Medulla oblongata (tissue), 1 donor: Measurements from ENCODE around the gene SHANK2.

Source experiments
- DNase-seq: peaks from one replicate; pipeline ENCODE4 v3.0.0-alpha.2; 2015; ENCODE audit errors: extremely low spot score

Gene SHANK2

DNA sequence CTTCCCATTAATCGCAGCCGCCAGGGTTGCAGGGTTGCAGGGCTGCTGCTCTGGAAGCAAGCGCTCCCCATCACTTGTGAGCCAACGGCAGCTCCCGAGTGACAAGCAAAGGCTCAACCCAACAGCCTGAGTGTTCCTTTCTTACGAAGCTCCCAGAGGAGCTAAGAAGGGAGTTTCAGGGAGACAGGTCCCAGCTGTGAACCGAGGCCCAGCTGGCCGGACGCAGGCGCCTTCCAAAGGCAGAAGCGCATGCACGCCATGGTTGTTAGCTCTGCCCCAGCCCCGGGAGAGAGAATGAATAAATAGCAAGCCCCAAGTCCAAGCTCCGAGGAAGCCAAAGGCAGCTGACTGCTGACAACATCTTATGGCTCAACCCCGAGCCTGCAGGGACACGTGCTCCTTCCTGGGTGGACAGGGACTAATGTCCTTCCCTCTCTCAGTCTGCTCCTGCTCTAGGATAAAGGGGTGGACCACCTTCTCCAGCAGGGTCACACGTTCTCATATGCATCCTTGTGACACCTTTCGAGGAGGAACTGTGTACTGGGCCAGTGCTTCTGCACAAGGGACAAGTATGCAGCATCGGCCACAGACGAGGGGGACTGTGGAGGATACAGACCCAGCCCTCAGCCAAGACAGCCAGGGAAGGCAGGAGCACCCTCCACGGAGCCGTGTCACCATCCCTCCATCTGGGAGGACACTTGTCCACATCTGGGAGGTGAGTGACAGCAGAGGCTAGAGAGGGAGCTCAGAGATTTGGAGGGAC, 29.9 kb downstream of the SHANK2 start:
- no peak for DNase-seq

DNA sequence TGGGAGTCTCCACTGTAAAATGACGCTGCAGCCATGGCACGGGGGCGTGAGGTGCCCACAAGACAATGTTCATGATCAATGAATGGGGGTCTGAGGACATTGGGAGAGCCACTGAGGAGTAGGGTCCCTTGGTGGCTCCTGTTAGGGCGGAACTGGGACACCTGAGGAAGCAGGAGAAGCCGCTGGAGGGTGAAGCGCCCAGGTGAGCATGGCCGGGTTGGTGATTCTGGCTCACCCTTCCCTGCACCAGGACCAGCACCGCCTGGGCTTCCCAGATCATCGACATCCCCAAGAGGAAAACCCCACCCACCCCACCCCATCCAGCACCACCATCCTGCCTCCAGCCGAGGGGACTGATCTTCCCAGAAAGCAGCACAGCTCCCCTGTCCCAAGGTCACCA, 30.6 kb downstream of the SHANK2 start:
- DNase-seq, result no peak

DNA sequence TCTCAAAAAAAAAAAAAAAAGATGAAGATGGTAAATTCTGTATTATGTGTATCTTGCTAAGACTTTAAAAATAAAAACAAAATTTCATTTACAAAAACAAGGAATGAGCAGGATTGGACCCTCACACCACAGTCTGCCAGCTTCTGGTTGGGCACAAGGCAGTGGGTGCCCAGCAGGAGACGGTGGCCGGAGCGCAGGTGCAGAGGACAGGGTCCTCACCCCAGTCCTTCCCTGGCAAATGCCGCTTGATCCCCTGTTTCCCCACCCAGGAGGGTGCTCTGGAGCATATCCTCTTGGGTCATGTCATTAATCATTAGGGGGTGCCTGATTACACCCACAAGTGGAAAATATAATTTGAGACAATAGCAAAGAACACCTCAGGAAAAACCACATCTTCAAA, 31.2 kb downstream of the SHANK2 start:
- DNase-seq, result no peak

DNA sequence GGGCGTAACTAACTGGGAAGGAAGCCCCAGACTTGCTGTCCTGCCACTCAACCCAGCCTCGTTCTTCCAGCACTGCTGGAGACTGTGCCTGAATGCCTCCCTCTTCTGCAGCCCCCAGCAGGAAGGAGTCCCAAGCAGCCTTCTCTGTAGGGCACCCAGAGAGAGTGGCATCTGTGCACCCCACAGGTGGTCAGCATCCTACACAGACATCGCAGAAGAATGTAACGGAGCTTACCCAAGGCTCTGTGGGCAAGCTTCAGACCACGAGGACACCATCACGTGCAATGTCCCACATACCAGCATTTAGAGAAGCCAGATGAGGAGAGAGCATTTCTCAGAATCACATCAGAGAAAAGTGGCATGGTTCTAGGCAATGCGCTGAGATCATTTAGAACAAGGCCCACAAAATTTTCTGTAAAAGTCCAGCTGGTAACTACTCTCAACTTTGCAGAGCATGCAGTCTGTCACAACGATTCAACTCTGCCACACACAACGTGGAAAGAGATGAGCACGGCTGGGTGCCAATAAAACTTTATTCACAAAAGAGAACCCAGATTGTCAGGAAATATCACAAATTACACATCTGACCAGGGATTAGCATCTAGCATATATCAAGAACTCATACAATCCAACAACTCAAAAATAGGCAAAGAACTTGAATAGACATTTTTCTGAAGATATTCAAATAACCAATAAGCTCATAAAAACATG, 33.4 kb downstream of the SHANK2 start:
- DNase-seq, result no peak

DNA sequence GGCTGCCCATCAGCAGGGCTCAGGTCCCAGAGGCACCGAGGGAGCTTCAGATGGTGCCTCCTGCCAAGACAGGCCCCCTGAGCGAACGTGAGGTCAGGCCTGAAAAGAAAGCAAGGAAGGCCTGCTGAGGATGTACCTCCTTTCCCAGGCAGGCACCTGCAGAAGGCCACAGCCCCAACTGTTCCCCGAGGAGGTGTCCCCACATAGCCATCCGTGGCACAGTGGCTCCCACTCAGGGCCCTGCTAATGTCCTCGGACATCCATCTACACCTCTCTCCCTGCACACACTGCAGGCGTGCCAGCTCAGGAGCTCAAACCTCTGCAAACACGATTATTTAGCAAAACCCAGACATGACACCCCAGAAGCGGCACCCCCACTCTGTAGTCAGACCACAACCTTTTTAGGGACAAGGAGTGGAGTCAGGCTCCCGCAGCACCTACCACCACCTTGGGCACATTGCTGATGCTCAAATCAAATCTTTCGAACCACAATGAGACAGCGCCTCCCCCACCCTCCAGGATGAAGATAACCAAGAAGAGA, 36.9 kb downstream of the SHANK2 start:
- no peak for DNase-seq

DNA sequence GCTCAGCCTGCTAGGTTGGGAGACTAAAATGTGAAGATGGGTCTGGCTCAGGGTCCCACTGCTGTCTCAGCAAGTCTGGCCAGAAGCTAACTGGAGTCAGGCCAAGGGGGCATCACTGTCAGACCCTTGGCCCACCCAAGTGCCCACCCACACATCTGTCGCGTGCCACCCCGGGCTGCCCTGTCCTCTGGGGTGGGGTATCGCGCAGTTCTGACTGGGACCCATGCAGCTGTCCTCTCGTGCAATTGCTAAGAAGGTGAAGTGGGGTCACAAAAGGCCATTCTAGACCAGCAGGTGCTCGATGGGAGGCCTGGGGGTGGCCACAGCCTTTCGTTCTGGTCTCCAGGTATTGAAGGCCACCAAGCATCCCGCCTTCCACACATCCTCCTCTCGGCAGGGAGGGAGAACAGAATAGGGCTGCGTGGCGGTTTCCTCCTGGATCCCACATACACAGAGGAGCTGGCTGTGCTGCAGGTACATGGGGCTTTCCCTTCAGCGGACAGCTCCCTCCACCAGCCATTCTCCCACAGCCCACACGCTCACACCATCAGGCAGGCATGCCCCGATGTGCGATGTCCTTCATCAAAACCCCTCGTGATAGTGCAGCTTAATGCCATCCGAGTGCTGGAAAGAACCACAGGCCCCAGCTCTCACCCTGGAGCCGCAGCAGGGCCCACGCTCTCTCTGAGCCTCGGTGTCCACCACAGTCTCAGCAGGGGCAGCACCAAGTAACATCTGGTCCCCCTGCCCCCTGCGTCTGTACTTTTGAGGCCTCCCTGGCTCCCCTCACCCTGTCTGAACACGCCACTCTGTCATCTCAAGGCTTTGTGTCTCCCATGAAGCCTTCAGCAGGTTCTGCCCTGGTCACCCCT, 37.6 kb downstream of the SHANK2 start:
- no peak for DNase-seq

DNA sequence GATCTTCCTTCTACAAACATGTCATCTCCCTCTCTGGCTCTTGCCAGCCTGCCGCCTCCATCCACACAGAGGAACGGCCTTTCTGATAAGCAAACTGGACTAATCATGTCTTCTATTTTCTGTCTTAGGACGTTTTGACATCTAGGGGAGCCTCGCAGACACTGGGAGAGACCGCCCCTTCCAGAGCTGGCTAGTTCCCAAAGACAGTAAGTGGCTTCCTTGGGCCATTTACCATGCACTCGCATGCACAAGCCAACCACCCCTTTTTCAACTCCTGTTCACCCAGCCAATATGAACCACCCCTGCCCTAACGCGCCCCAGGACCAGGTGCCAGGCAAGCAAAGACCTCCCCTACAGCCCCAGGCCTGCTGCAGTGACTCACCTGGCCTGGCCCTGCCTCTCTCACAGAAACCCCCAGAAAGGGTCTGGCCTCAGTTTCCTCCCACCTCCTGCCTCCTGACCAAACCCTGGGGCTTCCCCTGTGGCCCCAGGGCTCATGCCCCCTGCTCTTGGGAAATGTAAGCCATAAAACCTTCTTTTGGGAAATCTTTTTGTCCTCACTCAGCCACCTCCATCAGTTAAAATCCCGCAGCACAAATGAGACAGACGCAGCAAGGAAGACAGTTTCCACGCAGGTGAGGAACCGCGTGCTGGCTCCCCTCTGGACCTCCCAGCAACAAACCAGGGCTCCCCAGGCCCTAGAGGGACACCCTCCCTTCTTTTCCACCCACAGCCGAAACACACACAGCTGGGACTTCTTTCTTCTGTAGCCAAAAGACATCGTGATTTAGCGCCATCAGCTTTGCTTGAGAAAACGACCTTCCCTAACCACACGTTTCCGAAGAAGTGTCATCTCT, 38.5 kb downstream of the SHANK2 start:
- DNase-seq, result no peak

DNA sequence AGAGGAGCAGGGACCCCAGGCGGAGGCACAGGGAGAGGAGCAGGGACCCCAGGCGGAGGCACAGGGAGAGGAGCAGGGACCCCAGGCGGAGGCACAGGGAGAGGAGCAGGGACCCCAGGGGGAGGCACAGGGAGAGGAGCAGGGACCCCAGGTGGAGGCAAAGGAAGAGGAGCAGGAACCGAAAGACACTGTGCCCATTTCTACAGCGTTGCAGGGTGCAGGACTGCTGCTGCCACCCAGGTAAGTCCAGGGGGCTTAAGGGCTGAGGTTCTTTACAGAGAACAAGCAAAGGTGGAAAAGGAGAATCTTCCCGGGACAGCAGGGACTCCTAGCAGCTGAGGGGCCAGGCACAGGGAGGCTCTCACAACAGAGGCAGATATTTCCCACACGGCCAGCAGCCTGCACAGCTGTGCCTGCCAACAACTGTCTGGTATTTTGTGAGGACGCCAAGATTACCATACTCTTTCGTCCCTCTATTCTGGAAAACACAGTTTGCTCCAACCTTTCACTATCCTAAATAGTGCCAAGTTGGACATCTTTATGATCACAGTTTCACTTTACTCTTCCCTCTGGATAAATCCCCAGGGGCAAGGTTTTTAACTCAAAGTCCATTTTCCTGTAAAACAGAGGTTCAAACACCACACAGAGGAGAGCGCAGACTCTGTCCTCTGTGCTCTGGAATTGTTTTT, 39.4 kb downstream of the SHANK2 start:
- DNase-seq, result no peak

DNA sequence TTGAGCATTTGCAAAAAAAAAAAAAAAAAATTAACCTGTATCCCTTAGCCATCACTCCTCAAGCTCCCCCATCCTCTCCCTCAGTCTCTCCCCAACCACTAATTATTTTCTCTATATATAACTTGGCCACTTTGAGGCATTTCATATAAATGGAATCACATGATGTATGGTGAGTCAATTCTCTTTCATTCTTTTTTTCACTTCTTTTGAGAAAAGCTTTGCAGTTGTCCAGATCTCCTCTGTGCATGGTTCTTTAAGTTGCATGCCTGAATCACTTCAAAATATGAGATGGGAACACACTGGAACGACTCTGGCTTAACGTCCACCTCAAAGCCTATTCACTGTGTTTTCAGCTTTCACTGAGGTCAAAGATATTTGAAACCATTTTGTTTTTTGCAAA, 40.7 kb downstream of the SHANK2 start:
- DNase-seq, result no peak

DNA sequence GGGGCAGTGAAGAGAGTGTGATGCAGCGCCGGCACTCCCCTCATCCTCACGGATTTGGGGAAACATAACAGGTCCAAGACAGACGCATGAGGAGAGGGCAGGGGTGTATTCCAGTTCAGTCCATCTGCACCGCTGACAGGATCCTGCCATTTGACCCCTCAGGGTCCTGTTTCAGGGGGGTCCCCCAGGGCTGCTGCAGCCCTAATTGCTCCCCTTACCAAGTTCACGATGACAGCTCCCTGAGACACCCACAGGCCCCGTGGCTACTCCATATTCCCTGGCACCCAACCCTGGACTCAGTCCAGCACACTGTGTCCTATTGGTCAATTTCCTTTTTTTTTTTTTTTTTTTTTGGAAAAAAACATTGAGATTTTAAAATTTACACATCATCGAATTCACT, 41.5 kb downstream of the SHANK2 start:
- DNase-seq, result no peak

DNA sequence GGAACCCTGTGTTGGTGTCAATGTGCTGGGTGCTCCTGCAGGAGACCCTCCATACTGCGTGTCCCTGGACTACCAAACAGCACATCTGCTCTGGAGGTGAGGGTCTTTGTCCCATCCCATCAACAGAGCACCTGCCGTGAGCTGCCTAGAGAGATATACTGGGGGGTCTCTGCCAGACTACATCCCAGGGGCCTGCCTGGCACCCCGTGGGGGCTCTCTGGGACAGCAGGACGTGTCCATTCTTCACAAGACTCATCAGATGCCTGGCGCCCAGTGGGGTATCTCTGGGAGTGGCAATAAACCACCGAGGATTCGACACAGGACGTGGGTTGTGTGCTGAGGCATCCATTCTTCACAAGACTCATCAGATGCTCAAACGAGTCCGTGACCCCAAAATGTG, 42.7 kb downstream of the SHANK2 start:
- no peak for DNase-seq

DNA sequence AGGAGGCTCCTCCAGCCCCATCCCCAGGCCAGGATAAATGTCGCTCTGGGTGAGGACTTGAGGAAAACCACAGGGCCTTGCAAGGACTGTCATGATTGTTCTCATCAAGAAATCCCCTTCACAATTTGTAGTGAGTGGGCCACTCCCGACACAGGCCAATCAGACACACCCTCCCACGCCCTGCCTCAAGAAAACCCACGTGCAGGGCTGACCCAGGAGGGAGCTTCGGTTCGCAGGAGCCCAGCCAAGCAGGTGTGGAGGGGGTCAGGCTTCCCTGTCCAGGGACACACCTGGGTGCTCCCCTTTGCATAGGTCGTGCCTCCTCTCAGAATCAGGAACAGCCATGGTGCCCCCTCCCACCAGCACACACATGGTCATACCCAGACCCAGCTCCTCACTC, 43.2 kb downstream of the SHANK2 start:
- no peak for DNase-seq

DNA sequence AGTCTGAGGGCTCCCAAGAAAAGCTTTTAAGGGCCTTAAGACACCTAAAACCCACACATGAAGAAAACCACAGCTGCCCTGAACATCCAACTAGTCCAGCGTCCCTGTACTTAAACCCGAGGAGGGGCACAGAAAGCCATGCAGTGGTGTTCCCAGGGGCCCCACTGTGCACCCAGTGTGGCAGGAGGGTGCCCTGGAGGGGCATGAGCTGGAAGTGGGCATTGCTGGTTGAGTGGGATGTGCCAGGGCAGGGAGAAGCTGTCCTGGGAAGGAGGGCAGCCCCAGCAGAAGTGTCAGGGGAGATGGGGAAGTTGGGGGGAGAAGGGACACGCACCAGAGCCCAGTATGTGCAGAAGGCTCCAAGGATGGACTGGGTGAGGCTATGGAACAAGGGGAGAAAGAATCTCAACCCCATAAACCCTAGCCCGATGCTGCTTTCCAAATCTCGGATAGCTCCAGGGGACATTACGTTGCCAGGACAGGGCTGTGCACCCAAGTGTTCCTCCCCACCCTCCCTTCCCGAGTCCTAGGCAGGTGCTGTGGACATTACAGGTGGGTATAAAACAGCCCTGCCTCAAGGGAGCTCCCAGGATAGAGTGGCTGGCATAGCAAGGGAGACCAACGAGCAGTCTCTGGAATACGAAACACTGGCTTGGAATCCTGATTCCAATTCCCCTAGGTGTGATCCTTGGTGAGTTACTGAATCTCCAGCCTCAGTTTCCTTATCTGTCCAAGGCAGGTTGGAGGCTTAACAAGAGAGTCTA, 44.2 kb downstream of the SHANK2 start:
- no peak for DNase-seq

DNA sequence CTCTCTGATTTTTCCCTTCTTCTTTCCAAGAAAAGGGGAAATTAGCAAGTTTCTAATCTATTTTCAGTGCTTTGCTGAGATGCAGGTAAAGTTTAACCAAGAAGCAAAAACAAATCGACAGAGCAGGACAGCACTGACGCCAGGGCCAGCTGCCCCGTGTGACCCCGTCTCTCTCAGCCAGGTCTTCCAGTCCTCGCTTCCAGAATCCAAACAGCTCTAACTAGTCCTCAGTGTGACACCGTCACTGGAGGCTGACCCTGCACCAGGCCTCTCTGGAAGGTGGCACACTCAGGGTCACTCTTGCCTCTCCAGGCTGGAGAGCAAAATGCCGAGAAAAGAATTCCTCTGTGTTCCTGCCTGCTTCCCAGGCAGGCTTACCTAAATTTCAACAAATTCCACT, 44.8 kb downstream of the SHANK2 start:
- no peak for DNase-seq

DNA sequence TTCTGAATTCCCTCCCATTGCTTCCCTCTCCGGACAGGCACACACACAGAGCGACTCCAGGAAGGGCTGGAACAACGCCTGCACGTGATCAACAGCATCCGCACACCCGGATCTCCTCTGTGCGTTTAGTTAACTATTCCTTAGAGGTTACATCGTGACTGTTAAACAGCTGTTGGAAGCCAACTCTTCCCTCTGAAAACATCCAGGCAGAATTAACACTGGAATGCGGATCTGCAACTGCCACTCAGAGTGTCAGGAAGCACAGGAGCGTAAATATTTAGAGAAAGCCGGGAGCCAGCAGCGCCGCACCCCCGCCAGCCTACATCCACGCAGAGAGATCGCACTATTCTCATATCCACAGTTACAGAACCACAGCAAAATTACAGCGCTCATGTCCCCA, 46.2 kb downstream of the SHANK2 start:
- no peak for DNase-seq

DNA sequence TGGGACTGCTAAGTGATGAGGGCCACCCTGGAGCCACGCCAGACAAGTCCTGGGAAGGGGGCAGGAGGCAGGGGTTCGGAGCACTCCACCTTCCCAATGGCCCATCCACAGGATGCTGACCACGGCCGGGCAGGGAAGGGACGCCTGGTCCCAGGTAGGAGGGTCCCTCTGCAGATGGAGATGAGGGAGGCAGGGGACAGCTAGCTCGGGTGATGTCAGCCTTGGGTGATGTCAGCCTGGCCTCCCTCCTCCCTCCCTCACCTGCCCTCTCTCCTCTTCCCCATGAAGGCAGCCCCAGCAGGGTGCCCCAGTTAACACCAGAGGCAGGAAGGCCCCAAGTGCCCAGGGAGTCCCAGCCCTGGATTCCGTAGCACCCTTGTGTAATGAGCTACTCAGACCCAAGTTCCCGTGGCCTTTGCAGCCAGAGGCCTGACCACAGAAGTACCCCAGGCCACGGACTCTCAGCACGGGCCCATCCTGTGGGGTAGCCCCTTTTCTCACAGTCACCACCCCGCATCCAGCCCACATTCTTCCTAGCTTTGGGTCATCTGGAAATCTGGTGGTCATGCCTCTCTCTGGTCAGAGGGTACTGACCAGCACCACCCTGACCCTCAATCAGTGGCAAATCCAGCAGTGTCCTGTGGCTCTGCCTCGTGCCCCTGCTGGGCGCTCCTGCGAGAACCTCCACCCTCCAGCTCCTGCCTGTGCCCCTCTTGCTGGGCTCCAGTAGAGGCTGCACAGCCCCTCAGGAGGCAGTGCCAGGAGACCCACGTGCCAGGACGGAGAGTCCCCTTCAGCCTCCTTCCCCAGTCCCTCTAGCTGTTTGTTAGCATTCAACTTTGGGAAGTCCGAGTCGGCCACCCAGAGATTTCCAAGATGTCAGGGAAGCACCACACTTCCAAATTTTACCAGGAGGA, 47.4 kb downstream of the SHANK2 start:
- no peak for DNase-seq

DNA sequence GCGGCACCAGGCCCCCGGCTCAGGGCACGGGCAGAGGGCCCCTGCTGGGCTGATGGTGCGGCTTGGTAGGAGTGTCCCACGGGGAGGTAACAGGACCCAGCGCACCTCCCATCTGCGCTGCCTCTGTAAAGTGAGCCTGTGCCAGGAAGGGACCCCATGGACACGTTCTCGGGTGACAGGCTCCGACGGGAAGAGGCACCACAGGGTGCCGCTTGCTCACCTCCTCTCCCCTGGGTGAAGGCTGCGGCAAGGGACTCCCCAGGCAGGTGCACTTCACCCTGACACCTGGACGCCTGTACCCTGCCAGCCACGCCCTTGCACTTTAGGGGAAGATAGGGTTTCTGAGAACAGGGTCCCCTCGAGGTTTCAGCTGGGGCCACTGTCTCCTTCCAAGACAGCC, 48.1 kb downstream of the SHANK2 start:
- DNase-seq, result no peak

DNA sequence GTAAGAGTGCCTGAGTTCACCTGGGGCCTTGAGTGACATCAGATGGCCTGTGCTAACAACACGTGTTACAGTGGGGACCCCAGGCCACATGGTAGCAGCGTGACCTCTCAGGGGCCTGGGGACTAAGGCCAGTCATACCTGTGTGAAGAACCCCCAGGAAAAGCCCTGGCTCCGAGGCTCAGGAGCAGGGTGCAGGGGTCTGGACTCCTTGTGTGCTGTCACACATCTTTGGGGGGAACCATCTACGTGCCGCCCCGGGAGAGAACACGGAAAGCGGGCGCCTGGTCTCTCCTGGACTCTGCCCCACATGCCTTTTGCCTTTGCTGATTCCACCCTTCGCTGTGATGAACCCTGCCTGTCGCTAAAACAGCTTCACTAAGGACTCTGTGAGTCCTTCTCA, 48.7 kb downstream of the SHANK2 start:
- no peak for DNase-seq

DNA sequence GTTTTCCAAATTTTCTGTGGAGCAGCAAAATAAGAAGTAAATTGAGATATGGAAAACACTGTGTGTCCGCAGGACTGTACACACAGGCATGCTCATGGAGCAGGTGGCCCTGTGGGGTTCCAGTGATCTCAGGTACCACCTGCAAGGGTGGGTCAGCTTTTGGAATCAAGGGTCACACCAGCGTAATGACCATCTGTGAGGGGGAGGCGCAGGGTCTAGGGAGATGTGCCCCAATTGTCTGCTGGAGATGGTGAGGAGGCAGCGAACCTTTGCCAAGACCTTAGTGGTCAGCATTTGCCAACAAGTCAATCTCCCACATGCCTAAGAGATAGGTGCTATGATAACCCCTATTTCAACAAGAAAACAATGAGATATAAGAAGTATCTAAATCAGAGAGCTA, 49.4 kb downstream of the SHANK2 start:
- no peak for DNase-seq
